ENCODE results near the gene IL12RB1. TPM values are rescaled to one million over a fixed set of nuclear protein-coding genes. Genes with fewer than 3 reads are reported as not detected.

The IL12RB1 gene
- total and polyA plus RNA-seq, 2 donors, result 0.63 to 1.1 TPM

DNA sequence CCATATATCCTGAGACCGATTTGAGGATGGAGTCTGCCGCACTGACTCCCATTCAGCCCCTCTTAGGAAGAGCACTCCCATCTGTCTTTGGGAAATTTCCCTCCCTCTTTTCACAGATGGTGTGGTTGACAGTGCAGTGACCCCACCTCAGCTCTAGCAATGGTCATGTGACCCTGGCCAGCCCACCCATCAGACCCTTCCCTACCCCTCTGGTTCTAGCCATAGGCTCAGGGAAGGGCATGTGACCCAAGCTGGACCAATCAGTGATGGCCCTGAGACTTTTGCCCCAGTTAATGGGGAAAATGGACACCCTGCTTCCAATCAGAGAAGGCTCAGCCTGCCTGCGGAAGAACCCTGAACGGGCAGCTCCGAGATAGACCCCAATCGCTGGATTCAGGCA is 26.3 kb downstream of the IL12RB1 start:
- 81% methylated on average over 6 of the region's 6 CpGs for WGBS
- no peaks in the 10 kb centered on the region for H3K36me3 ChIP-seq (ENCODE audit: insufficient read depth)
- no peak overlapping the region for H3K27ac ChIP-seq (ENCODE audit: low read depth)
- H3K4me3 ChIP-seq (ENCODE audit: low read depth, low read length), result no peak overlapping the region
- no peak for DNase-seq (ENCODE audit: extremely low spot score)
- no peaks in the 10 kb centered on the region for H3K4me1 ChIP-seq (ENCODE audit: insufficient read depth)

DNA sequence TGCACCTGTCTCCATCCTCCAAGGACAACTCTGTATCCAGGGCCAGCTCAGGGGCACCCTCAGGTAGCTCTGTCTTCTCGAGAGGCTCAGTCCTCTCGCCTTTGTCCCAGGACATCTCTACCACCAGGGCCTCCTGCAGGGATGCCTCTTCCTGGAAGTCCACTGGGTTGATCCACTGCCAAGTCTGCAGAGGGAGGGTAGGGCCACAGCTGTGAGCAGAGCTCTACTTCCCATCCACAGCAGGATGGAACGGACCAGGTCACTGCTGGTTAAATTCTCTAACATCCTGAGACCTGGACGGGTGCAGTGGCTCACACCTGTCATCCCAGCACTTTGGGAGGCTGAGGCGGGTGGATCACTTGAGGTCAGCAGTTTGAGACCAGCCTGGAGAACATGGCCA is 26.8 kb downstream of the IL12RB1 start:
- H3K27ac ChIP-seq (ENCODE audit: low read depth), result no peak overlapping the region
- WGBS, result 77% methylated on average over 5 of the region's 5 CpGs
- H3K4me1 ChIP-seq (ENCODE audit: insufficient read depth), result no peaks in the 10 kb centered on the region
- no peaks in the 10 kb centered on the region for H3K36me3 ChIP-seq (ENCODE audit: insufficient read depth)
- H3K4me3 ChIP-seq (ENCODE audit: low read depth, low read length), result no peak overlapping the region
- no peak for DNase-seq (ENCODE audit: extremely low spot score)

DNA sequence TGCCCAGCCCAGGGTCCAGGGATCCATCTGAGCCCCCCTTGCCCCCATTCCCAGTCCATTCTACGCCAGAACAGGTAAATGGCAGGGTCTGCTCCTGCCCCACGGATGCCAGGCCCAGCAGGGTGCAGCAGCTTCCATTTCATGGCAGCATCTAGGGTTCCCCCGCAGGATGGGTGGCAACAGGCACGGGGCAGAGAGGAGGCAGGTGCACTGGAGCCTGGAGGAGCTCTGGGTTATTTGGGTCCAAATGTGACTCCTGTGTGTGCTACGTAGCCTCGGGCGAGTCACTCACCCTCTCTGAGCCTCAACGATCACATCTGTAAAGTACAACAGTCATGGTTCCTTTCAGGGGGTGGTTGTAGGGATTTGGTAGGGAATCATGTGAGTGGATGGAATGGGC is 27.4 kb downstream of the IL12RB1 start:
- no peaks in the 10 kb centered on the region for H3K36me3 ChIP-seq (ENCODE audit: insufficient read depth)

DNA sequence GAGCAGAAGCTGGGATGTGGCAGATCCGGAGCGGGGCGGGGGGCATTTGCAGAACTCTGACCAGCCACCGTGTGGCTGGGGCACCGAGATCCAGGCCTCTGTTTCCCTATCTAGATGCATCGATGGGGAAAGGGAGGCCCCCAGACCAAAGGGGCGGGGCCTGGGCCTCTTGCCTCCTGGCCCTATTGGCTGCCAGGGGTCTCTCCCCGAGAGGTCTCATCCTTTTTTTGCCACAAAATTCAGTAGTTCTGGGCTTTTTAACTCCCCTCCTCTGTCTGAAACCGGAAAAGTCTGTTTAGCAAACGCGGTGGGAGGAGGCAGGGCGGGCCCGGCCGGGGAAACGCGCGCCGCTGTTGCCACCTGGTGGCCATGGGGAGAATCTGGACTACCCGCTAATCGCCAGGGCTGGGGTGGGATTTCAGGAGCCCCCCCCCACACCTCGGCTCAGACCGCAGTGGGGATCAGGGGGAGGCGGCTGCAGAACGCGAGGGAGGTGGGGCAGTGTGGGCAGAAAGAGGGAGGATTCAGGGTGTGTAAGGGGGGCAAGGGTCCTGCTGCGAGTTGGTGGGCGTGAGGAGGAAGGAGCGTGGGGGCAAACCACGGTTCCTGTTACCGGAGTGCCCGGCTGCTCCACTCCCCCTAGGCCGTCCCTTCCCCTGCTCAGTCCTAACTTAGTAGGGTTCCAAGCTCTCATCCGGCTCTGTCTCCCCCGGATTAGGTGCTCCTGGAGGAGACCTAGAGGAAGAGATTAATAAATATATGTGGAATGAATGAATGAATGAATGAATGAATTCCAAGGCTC is 28.3 kb downstream of the IL12RB1 start:
- no peaks in the 10 kb centered on the region for H3K36me3 ChIP-seq (ENCODE audit: insufficient read depth)
- H3K4me3 ChIP-seq (ENCODE audit: low read depth, low read length), result peak overlapping the region; percentile 12
- H3K27ac ChIP-seq (ENCODE audit: low read depth), result peak overlapping the region; percentile 78
- peak; percentile 61 for DNase-seq (ENCODE audit: extremely low spot score)
- 2% methylated on average over 34 of the region's 34 CpGs for WGBS
- H3K4me1 ChIP-seq (ENCODE audit: insufficient read depth), result no peaks in the 10 kb centered on the region

More for the DNA sequence above, 27.4 kb downstream of the IL12RB1 start:
- H3K4me3 ChIP-seq (ENCODE audit: low read depth, low read length), result no peak overlapping the region
- 73% methylated on average over 8 of the region's 8 CpGs for WGBS
- H3K27ac ChIP-seq (ENCODE audit: low read depth), result no peak overlapping the region
- DNase-seq (ENCODE audit: extremely low spot score), result no peak
- H3K4me1 ChIP-seq (ENCODE audit: insufficient read depth), result no peaks in the 10 kb centered on the region

DNA sequence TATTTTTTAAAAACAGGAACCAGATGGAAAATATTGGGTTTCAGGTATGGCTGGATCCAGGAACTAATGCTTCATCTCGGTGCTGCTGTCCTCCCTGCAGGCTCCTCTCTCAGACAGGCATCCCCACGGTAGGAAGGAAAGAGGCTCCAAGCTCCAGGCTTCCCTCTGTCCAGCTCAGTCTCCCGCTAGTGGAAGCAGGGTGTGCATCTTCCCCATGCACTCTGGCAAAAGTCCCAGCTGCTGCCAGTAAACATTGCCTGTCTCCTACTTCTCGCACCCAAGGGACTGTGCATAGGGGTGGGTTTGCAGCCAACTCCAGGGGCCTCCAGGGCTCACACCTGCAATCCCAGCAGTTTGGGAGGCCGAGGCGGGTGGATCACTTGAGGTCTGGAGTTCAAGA is 29.2 kb downstream of the IL12RB1 start:
- peak overlapping the region; percentile 78 for H3K27ac ChIP-seq (ENCODE audit: low read depth)
- WGBS, result 61% methylated on average over 6 of the region's 6 CpGs
- DNase-seq (ENCODE audit: extremely low spot score), result no peak

DNA sequence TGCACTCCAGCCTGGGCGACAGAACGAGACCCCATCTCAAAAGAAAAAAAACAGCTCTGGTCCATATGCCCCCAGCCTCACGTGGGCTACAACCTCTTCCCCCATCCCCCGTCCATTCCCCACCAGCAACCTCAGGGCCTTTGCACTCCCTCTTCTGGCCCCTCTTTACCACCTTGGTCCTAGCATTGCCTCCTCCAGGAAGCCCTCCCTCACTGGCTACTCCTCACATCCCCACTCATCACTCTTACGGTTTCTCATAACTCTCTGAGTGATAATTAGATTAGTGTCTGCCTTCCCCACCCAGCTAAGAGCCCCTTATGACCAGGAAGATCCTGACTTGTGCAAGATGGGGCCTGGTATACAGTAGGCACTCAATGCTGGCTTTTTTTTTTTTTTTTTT is 30.8 kb downstream of the IL12RB1 start:
- Histone ChIP-seq H3K27ac (ENCODE audit: low read depth) (no peak overlapping the region), H3K4me3 (ENCODE audit: low read depth, low read length) (no peak overlapping the region), H3K36me3 (ENCODE audit: insufficient read depth) (no peaks in the 10 kb centered on the region), H3K4me1 (ENCODE audit: insufficient read depth) (no peaks in the 10 kb centered on the region)
- 81% methylated on average over 5 of the region's 5 CpGs for WGBS
- DNase-seq (ENCODE audit: extremely low spot score), result no peak

More for the DNA sequence above, 29.2 kb downstream of the IL12RB1 start:
- Histone ChIP-seq H3K36me3 (ENCODE audit: insufficient read depth) (no peaks in the 10 kb centered on the region), H3K4me1 (ENCODE audit: insufficient read depth) (no peaks in the 10 kb centered on the region), H3K4me3 (ENCODE audit: low read depth, low read length) (no peak overlapping the region)

DNA sequence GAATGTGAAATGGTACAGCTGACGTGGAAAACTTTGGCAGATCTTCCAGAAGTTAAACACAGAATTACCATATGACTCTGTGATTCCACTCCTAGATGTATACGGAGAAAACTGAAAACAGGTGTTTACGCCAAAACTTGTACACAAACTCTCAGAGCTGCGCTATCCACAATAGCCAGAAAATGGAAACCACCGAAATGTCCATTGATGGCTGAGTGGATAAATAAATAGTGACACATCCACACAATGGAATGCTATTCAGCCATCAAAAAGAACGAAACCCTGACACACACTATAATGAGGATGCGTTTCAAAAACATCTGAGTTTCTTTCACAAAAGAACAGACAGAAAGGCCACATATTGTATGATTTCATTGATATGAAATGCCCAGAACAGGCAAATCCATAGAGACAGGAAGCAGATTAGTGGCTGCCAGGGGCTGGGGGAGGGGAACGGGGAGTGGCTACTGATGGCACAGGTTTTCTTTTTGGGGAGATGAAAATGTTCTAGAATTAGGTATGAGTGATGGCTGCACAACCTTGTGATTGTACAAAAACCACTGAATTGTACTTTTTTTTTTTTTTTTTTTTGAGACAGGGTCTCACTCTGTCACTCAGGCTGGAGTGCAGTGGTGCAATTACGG is 33.0 kb downstream of the IL12RB1 start:
- WGBS, result 55% methylated on average over 9 of the region's 9 CpGs
- DNase-seq (ENCODE audit: extremely low spot score), result no peak

DNA sequence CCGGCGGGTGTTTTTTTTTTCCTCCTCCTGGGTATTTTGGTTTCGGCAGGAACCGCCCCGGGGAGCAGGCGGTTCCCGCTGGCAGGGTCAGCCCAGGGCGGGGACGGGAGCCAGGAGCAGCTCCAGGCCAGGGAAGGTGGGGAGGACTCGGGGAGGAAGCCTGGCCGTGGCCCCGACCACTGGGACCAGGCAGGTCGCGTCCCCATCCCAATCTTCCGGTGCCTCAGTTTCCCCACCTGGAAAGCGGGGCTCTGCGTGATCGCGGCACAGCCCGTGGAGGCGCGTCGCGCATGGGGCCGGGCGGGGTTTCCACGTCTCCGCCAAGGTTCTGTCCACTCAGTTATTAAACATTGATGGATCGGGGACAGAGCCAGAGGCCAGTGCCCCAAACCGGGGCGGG is 34.8 kb downstream of the IL12RB1 start:
- Histone ChIP-seq H3K4me1 (ENCODE audit: insufficient read depth) (no peaks in the 10 kb centered on the region), H3K27ac (ENCODE audit: low read depth) (no peak overlapping the region), H3K36me3 (ENCODE audit: insufficient read depth) (no peaks in the 10 kb centered on the region), H3K4me3 (ENCODE audit: low read depth, low read length) (no peak overlapping the region)
- no peak for DNase-seq (ENCODE audit: extremely low spot score)
- 15% methylated on average over 31 of the region's 31 CpGs for WGBS

More for the DNA sequence above, 33.0 kb downstream of the IL12RB1 start:
- Histone ChIP-seq H3K4me1 (ENCODE audit: insufficient read depth) (no peaks in the 10 kb centered on the region), H3K4me3 (ENCODE audit: low read depth, low read length) (no peak overlapping the region), H3K27ac (ENCODE audit: low read depth) (no peak overlapping the region), H3K36me3 (ENCODE audit: insufficient read depth) (no peaks in the 10 kb centered on the region)

DNA sequence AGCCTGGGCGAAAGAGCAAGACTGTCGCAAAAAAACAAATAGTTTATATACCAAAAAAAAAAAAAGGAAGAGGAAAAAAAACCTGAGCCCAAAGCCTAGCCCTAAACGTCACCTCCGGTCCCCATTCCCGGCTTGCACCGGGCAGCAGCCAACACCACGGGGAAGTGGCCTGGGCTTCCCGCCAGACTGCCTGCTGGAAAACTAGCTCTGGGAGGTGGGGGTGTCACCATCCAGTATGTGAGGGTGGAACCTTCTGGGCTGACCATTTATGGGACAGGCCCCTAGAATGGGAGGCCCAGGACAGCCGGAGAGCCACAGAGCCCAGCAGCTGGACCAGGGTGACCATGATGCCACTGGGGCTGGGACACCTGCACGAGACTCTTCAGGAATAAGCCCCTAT is 37.3 kb downstream of the IL12RB1 start:
- Histone ChIP-seq H3K27ac (ENCODE audit: low read depth) (no peak overlapping the region), H3K4me1 (ENCODE audit: insufficient read depth) (no peaks in the 10 kb centered on the region), H3K4me3 (ENCODE audit: low read depth, low read length) (no peak overlapping the region), H3K36me3 (ENCODE audit: insufficient read depth) (no peaks in the 10 kb centered on the region)
- DNase-seq (ENCODE audit: extremely low spot score), result no peak
- WGBS, result 32% methylated on average over 10 of the region's 10 CpGs

DNA sequence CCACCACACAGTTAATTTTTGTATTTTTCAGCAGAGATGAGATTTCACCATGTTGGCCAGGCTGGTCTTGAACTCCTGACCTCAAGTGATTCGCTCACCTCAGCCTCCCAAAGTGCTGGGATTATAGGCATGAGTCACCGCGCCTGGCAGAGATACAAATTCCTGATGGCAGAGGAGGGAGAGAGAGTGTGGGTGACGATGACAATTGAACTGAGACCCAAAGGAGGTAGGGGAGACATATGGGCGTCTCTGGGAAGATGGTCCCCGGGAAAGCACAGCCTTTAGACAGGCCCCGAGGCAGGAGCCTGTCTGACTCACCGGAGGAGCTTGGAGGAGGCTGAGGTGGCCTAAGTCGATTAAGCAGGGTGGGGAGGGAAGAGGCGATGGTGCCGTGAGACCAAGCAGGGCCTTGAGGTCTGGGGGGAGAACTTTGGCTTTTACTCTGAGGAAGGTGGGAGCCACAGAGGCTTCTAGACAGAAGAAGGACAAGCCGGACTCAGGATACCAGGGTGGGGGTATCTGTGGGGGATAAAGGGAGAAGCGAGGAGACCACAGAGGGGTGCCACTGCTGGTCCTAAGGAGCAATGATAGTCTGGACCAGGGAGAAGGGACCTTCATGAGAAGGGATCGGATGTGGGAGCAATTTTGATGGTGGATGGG is 40.5 kb downstream of the IL12RB1 start:
- no peak for DNase-seq (ENCODE audit: extremely low spot score)
- WGBS, result 64% methylated on average over 14 of the region's 14 CpGs
- Histone ChIP-seq H3K27ac (ENCODE audit: low read depth) (peak overlapping the region; percentile 41), H3K4me3 (ENCODE audit: low read depth, low read length) (no peak overlapping the region), H3K36me3 (ENCODE audit: insufficient read depth) (no peaks in the 10 kb centered on the region), H3K4me1 (ENCODE audit: insufficient read depth) (no peaks in the 10 kb centered on the region)

DNA sequence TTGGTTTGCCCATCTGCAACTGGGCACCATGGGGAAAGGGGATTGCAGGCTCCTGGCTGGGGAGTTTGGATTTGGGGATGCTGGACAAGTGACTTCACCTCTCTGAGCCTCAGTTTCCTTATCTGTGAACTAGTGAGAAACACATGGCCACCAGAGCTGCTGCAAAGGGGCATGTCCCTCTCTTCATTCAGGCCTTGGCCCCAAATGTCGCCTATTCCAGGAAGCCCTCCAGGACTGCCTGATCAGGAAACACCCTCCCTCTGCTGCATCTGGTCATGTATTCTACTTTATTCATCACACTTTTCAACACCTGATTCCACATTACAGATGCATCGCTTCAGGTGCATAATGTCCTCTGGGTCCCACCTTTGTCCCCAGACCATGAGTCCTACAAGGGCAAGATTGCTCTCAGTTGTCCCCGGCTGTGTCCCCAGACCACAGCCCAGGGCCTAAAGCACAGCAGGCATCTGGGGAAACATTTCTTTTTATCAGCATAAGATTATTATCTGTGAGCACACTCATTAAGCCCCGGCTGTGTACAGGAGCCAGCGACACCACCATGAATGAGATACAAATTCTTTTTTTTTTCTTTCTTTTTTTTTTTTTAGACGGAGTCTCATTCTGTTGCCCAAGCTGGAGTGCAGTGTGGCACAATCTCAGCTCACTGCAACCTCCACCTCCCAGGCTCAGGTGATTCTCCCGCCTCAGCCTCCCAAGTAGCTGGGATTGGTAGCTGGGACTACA is 41.3 kb downstream of the IL12RB1 start:
- Histone ChIP-seq H3K4me1 (ENCODE audit: insufficient read depth) (no peaks in the 10 kb centered on the region), H3K36me3 (ENCODE audit: insufficient read depth) (no peaks in the 10 kb centered on the region), H3K4me3 (ENCODE audit: low read depth, low read length) (peak overlapping the region; percentile 20), H3K27ac (ENCODE audit: low read depth) (peak overlapping the region; percentile 33)
- DNase-seq (ENCODE audit: extremely low spot score), result no peak
- 77% methylated on average over 7 of the region's 7 CpGs for WGBS

DNA sequence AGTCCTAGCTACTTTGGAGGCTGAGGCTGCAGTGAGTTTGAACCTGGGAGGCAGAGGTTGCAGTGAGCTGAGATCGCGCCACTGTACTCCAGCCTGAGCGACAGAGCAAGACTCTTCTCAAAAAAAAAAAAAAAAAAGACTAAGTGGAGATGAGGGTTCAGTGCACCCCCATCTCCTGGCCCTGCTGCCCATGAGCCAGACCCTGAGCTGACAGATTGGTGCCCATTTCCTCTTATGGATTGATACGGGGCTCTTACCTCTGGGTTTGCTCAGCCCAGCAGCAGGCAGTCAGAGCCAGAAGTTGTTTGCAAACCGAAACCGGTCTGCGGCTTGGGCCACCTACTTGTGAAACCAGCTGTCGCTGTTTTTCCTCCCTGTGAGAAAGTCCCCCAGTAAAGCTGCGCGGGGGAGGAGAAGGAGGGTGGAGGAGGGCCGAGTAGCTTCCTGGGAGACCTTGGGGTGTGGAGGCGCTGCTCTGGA is 41.9 kb downstream of the IL12RB1 start:
- Histone ChIP-seq H3K36me3 (ENCODE audit: insufficient read depth) (no peaks in the 10 kb centered on the region), H3K4me3 (ENCODE audit: low read depth, low read length) (peak overlapping the region; percentile 20), H3K4me1 (ENCODE audit: insufficient read depth) (no peaks in the 10 kb centered on the region), H3K27ac (ENCODE audit: low read depth) (peak overlapping the region; percentile 35)
- WGBS, result 15% methylated on average over 12 of the region's 12 CpGs
- DNase-seq (ENCODE audit: extremely low spot score), result no peak

DNA sequence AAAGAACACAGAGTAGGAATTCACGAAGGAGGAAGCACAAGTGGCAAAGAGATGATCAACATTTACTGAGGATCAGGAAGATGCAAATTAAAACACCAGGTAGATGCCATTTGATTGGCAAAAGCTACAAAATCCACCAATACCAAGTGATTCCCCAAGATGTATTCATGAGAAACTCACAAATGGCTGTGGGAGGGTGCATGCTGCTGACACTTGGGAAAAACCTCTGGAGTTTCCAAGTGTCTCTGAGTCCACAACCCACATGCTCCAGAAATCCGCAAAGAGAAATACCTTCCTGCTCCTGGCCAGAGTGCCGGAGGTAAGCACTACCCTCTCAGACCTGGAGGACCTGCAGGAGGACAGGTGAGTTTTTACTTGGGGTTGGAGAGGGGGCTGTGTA is 43.1 kb downstream of the IL12RB1 start:
- DNase-seq (ENCODE audit: extremely low spot score), result no peak
- 92% methylated on average over 3 of the region's 3 CpGs for WGBS

More for the DNA sequence above, 43.1 kb downstream of the IL12RB1 start:
- no peaks in the 10 kb centered on the region for H3K36me3 ChIP-seq (ENCODE audit: insufficient read depth)
- H3K4me1 ChIP-seq (ENCODE audit: insufficient read depth), result no peaks in the 10 kb centered on the region
- H3K4me3 ChIP-seq (ENCODE audit: low read depth, low read length), result no peak overlapping the region
- no peak overlapping the region for H3K27ac ChIP-seq (ENCODE audit: low read depth)

Data from urinary bladder (tissue), 4 donors.